GM12878 (cell line): ENCODE measurements around the gene TTC8.

Experiments used
- ATF7 ChIP-seq: fragments of 450-650 bp; IDR thresholded peaks from 2 replicates; pipeline ENCODE4 v1.6.1; 2016; ENCODE audit warnings: low read depth, mild to moderate bottlenecking
- BMI1 ChIP-seq: fragments of 450-650 bp; IDR thresholded peaks from 2 replicates; pipeline ENCODE4 v1.6.1; 2016; ENCODE audit warnings: mild to moderate bottlenecking, moderate library complexity, borderline replicate concordance
- CREB1 ChIP-seq: IDR thresholded peaks from 2 replicates; pipeline ENCODE4 v1.6.1; 2012; ENCODE audit warnings: low read depth, mild to moderate bottlenecking, inconsistent platforms
- JUND ChIP-seq: IDR thresholded peaks from 2 replicates; pipeline ENCODE4 v1.6.1; 2012; ENCODE audit warnings: low read depth, mild to moderate bottlenecking, low read length, improper control_type of control experiment, moderate library complexity
- POLR2A ChIP-seq: IDR thresholded peaks from 2 replicates; pipeline ENCODE4 v1.6.1; 2011; ENCODE audit warnings: low read depth, mild to moderate bottlenecking, low read length
- POLR2AphosphoS5 ChIP-seq: IDR thresholded peaks from 2 replicates; pipeline ENCODE4 v1.6.1; 2011; ENCODE audit warnings: mild to moderate bottlenecking, low read length, inconsistent platforms
- RCOR1 ChIP-seq: conservative IDR thresholded peaks from 2 replicates; pipeline ENCODE4 v1.6.1; 2012; ENCODE audit warnings: low read depth, low read length, improper control_type of control experiment
- ZBED1 ChIP-seq: IDR thresholded peaks from 2 replicates; pipeline ENCODE4 v1.6.1; 2016; ENCODE audit warnings: borderline replicate concordance
- ZSCAN29 ChIP-seq: fragments of 450-650 bp; IDR thresholded peaks from 2 replicates; pipeline ENCODE4 v1.6.1; 2017; ENCODE audit warnings: mild to moderate bottlenecking, moderate library complexity
- ZZZ3 ChIP-seq: IDR thresholded peaks from 2 replicates; pipeline ENCODE4 v1.6.1; 2011; ENCODE audit warnings: low read depth; ENCODE audit not compliant: control insufficient read depth, insufficient read length
- TF ChIP-seq, protein P1 (sequence below): IDR thresholded peaks from 2 replicates; pipeline ENCODE4 v1.6.1; 2012; ENCODE audit warnings: mild to moderate bottlenecking, low read depth, low read length
- TF ChIP-seq, protein P2 (sequence below): IDR thresholded peaks from 2 replicates; pipeline ENCODE4 v1.6.1; 2011; ENCODE audit warnings: low read depth, mild to moderate bottlenecking, low read length, moderate library complexity, borderline replicate concordance; ENCODE audit errors: extremely low read depth
- TF ChIP-seq, protein P3 (sequence below), 3 experiments: IDR thresholded peaks in 2 of 3; conservative IDR thresholded peaks in 1 of 3; 2 replicates each; pipeline ENCODE4 v1.5.1; 2011; ENCODE audit warnings: low read depth in 3 of 3, low read length in 3 of 3, mild to moderate bottlenecking in 3 of 3, control low read depth in 2 of 3, moderate library complexity in 2 of 3, inconsistent platforms in 1 of 3, mixed read lengths in 1 of 3; ENCODE audit not compliant: control insufficient read depth in 2 of 3, insufficient read depth in 1 of 3; ENCODE audit errors: extremely low read depth in 1 of 3

DNA sequence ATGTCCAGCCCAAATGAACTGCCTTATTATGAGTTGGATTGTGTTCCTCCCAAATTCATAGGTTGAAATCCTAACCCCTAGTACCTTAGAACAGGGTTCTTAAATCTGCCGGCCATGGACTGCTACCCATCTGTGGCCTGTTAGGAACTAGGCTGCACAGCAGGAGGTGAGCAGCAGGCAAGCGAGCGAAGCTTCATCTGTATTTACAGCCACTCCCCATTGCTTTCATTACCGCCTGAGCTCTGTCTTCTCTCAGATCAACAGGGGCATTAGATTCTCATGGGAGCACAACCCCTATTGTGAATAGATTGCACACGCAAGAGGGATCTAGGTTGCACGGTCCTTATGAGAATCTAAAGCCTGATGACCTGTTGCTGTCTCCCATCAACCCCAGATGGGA is 21.9 kb upstream of the TTC8 start:
- no peak for TF ChIP-seq RCOR1
- TF ChIP-seq, protein P1, sequence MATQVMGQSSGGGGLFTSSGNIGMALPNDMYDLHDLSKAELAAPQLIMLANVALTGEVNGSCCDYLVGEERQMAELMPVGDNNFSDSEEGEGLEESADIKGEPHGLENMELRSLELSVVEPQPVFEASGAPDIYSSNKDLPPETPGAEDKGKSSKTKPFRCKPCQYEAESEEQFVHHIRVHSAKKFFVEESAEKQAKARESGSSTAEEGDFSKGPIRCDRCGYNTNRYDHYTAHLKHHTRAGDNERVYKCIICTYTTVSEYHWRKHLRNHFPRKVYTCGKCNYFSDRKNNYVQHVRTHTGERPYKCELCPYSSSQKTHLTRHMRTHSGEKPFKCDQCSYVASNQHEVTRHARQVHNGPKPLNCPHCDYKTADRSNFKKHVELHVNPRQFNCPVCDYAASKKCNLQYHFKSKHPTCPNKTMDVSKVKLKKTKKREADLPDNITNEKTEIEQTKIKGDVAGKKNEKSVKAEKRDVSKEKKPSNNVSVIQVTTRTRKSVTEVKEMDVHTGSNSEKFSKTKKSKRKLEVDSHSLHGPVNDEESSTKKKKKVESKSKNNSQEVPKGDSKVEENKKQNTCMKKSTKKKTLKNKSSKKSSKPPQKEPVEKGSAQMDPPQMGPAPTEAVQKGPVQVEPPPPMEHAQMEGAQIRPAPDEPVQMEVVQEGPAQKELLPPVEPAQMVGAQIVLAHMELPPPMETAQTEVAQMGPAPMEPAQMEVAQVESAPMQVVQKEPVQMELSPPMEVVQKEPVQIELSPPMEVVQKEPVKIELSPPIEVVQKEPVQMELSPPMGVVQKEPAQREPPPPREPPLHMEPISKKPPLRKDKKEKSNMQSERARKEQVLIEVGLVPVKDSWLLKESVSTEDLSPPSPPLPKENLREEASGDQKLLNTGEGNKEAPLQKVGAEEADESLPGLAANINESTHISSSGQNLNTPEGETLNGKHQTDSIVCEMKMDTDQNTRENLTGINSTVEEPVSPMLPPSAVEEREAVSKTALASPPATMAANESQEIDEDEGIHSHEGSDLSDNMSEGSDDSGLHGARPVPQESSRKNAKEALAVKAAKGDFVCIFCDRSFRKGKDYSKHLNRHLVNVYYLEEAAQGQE: no peak
- TF ChIP-seq, protein P2, sequence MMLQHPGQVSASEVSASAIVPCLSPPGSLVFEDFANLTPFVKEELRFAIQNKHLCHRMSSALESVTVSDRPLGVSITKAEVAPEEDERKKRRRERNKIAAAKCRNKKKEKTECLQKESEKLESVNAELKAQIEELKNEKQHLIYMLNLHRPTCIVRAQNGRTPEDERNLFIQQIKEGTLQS: no peak
- TF ChIP-seq BMI1: no peak
- TF ChIP-seq POLR2A: no peak
- no peak for TF ChIP-seq JUND
- TF ChIP-seq ZSCAN29: no peak
- no peak for TF ChIP-seq ZZZ3
- TF ChIP-seq ATF7: no peak
- TF ChIP-seq ZBED1: no peak
- TF ChIP-seq CREB1: no peak
- TF ChIP-seq POLR2AphosphoS5: no peak
- TF ChIP-seq, protein P3, sequence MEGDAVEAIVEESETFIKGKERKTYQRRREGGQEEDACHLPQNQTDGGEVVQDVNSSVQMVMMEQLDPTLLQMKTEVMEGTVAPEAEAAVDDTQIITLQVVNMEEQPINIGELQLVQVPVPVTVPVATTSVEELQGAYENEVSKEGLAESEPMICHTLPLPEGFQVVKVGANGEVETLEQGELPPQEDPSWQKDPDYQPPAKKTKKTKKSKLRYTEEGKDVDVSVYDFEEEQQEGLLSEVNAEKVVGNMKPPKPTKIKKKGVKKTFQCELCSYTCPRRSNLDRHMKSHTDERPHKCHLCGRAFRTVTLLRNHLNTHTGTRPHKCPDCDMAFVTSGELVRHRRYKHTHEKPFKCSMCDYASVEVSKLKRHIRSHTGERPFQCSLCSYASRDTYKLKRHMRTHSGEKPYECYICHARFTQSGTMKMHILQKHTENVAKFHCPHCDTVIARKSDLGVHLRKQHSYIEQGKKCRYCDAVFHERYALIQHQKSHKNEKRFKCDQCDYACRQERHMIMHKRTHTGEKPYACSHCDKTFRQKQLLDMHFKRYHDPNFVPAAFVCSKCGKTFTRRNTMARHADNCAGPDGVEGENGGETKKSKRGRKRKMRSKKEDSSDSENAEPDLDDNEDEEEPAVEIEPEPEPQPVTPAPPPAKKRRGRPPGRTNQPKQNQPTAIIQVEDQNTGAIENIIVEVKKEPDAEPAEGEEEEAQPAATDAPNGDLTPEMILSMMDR (IDR thresholded peaks at IDR 0.05 in 2 of 3, conservative IDR thresholded peaks at IDR 0.05 in 1 of 3; ENCODE audit: control insufficient read depth in 2 of 3, extremely low read depth in 1 of 3, insufficient read depth in 1 of 3, low read depth in 3 of 3, low read length in 3 of 3): no peak
